GM19023 (cell line): ENCODE results near the gene TLDC2.
"Not testable (repeated sequence)": the region's sequence is repeated elsewhere in the genome, so short reads cannot be mapped to it uniquely, and the experiment has no call there.

Experiments used
- ATAC-seq: cut with Tn5 transposase; IDR thresholded peaks from one replicate; pipeline ENCODE4 v1.9.1; 2021; ENCODE audit warnings: mild to moderate bottlenecking, moderate library complexity; ENCODE audit not compliant: unreplicated experiment

TLDC2 gene

GRCh38 chr20:36905566-36905965 is 29.6 kb downstream of the TLDC2 start:
- not testable (repeated sequence) for ATAC-seq

GRCh38 chr20:36906086-36906485 is 30.1 kb downstream of the TLDC2 start:
- ATAC-seq = not testable (repeated sequence)

- ATAC-seq = no peak
Observed at GRCh38 chr20:36908603-36909002, 32.7 kb downstream of the TLDC2 start.

GRCh38 chr20:36916199-36916598 is 40.3 kb downstream of the TLDC2 start:
- ATAC-seq = no peak

- ATAC-seq = no peak
Observed at GRCh38 chr20:36917240-36917639, 41.3 kb downstream of the TLDC2 start.

- ATAC-seq = no peak
Observed at GRCh38 chr20:36917943-36918342, 42.0 kb downstream of the TLDC2 start.

- no peak for ATAC-seq
Observed at GRCh38 chr20:36919715-36920333, 43.9 kb downstream of the TLDC2 start.

GRCh38 chr20:36920334-36920730 is 44.4 kb downstream of the TLDC2 start:
- ATAC-seq = no peak

- no peak for ATAC-seq
Observed at GRCh38 chr20:36924167-36925045, 48.5 kb downstream of the TLDC2 start.

GRCh38 chr20:36925234-36925633 is 49.3 kb downstream of the TLDC2 start:
- ATAC-seq = no peak

GRCh38 chr20:36926653-36927200 is 50.8 kb downstream of the TLDC2 start:
- no peak for ATAC-seq

- no peak for ATAC-seq
Observed at GRCh38 chr20:36927704-36928103, 51.8 kb downstream of the TLDC2 start.

GRCh38 chr20:36929290-36929689 is 53.4 kb downstream of the TLDC2 start:
- ATAC-seq = no peak

- no peak for ATAC-seq
Observed at GRCh38 chr20:36929691-36930090, 53.8 kb downstream of the TLDC2 start.

- not testable (repeated sequence) for ATAC-seq
Observed at GRCh38 chr20:36932067-36932466, 56.1 kb downstream of the TLDC2 start.

- no peak for ATAC-seq
Observed at GRCh38 chr20:36932476-36933426, 56.8 kb downstream of the TLDC2 start.

GRCh38 chr20:36933571-36933970 is 57.6 kb downstream of the TLDC2 start:
- not testable (repeated sequence) for ATAC-seq

GRCh38 chr20:36936341-36936740 is 60.4 kb downstream of the TLDC2 start:
- ATAC-seq = no peak

GRCh38 chr20:36936761-36937401 is 60.9 kb downstream of the TLDC2 start:
- ATAC-seq = not testable (repeated sequence)

GRCh38 chr20:36937402-36937770 is 61.4 kb downstream of the TLDC2 start:
- ATAC-seq = no peak
